MCF 10A (cell line): ENCODE measurements around the gene PKLR. TPM values are rescaled to one million over a fixed set of nuclear protein-coding genes. Genes with fewer than 3 reads are reported as not detected.

Experiments used
- BruUV-seq: library from RNA; stranded (reverse); fragments of 400-500 nt; replicated peaks from 2 replicates; lab custom pipeline; 2021; lab: Mats Ljungman, UMichigan
- CTCF ChIA-PET: fragments of 300-600 bp; sonication (Branson Sonifier 250); formaldehyde crosslinking; extraction: SDS; loops from one replicate; lab custom pipeline; 2021; ENCODE audit warnings: antibody characterized with exemption, inconsistent platforms; lab: Yijun Ruan, JAX
- POLR2A ChIA-PET: fragments of 300-600, 350-650 bp; sonication (Branson Sonifier 250); formaldehyde crosslinking; extraction: SDS; loops from one replicate; lab custom pipeline; 2020; ENCODE audit warnings: antibody characterized with exemption, inconsistent platforms; lab: Yijun Ruan, JAX
- DNase-seq: peaks from one replicate; pipeline ENCODE4 v3.0.0-alpha.2; 2018; ENCODE audit not compliant: unreplicated experiment
- H3K27ac Mint-ChIP-seq: one replicate; pipeline ENCODE4 v1.8.0; 2022; ENCODE audit warnings: mild to moderate bottlenecking, low read depth, mixed read lengths; ENCODE audit not compliant: unreplicated experiment
- H3K27me3 Mint-ChIP-seq: one replicate; pipeline ENCODE4 v1.8.0; 2022; ENCODE audit warnings: mixed read lengths; ENCODE audit not compliant: insufficient read depth, unreplicated experiment
- H3K36me3 Mint-ChIP-seq: one replicate; pipeline ENCODE4 v1.8.0; 2022; ENCODE audit warnings: mild to moderate bottlenecking, moderate library complexity, mixed read lengths; ENCODE audit not compliant: insufficient read depth, unreplicated experiment
- H3K4me1 Mint-ChIP-seq: one replicate; pipeline ENCODE4 v1.8.0; 2022; ENCODE audit warnings: mixed read lengths; ENCODE audit not compliant: insufficient read depth, unreplicated experiment
- H3K4me3 Mint-ChIP-seq: one replicate; pipeline ENCODE4 v1.8.0; 2022; ENCODE audit warnings: mild to moderate bottlenecking, moderate library complexity, mixed read lengths; ENCODE audit not compliant: unreplicated experiment
- H3K9me3 Mint-ChIP-seq: one replicate; pipeline ENCODE4 v1.8.0; 2022; ENCODE audit warnings: mixed read lengths; ENCODE audit not compliant: unreplicated experiment
- CTCF ChIP-seq: fragments of 200-600 bp; IDR thresholded peaks from one replicate; pipeline ENCODE4 v1.8.0; 2022; ENCODE audit warnings: antibody characterized with exemption, mild to moderate bottlenecking; ENCODE audit not compliant: unreplicated experiment
- intact Hi-C: fragments of 100-400 bp; cut with micrococcal nuclease; formaldehyde crosslinking; loops from 2 replicates; pipeline ENCODE4 v1.14.1; 2022
- total RNA-seq: library from RNA; stranded (reverse); gene quantifications from 2 replicates; pipeline ENCODE4 v1.2.3, GENCODE V29; 2022

The PKLR gene
- total RNA-seq, 1 experiment from 2014 or later = not detected

GRCh38 chr1:155322571-155322952 is 21.3 kb upstream of the PKLR start:
- CTCF ChIA-PET = interaction anchor here (0.6 to 10.2 kb wide), 16 partner anchors 9 to 237 kb away, joined by 3 to 163 read pairs (median 7); partner anchors contain the start of genes FDPS, HCN3 and THBS3
- intact Hi-C loops = loop anchor here (2.0 to 5.0 kb wide), 4 partner anchors 14 to 270 kb away; partner anchors contain the start of genes FDPS and THBS3
- Mint-ChIP-seq H3K4me3 (peak overlapping the region; percentile 90), H3K27me3 (no peaks in the 10 kb centered on the region), H3K9me3 (no peaks in the 10 kb centered on the region), H3K27ac (no peak overlapping the region), H3K36me3 (peaks cover 29% of the 10 kb centered on the region), H3K4me1 (peaks cover 30% of the 10 kb centered on the region)
- no peak for TF ChIP-seq CTCF
- DNase-seq = peak; percentile 24
- BruUV-seq = no TSS peak
- POLR2A ChIA-PET = interaction anchor here (0.7 to 10.5 kb wide), 12 partner anchors 12 to 1936 kb away, joined by 3 to 103 read pairs (median 13); partner anchors contain the start of genes ASH1L, CLK2, FDPS and SCAMP3

- intact Hi-C loops = loop anchor here (2.0 to 5.0 kb wide), 4 partner anchors 13 to 270 kb away; partner anchors contain the start of genes FDPS and THBS3
- Mint-ChIP-seq H3K27me3 (no peaks in the 10 kb centered on the region), H3K4me1 (peaks cover 30% of the 10 kb centered on the region), H3K36me3 (peaks cover 30% of the 10 kb centered on the region), H3K4me3 (peak overlapping the region; percentile 90), H3K27ac (no peak overlapping the region), H3K9me3 (no peaks in the 10 kb centered on the region)
- TF ChIP-seq CTCF = no peak
- POLR2A ChIA-PET = interaction anchor here (0.6 to 10.5 kb wide), 16 partner anchors 11 to 1935 kb away, joined by 3 to 103 read pairs (median 4); partner anchors contain the start of genes ASH1L, CLK2, FDPS and SCAMP3
- CTCF ChIA-PET = interaction anchor here (0.6 to 10.2 kb wide), 17 partner anchors 9 to 236 kb away, joined by 3 to 163 read pairs (median 7); partner anchors contain the start of genes FDPS, HCN3 and THBS3
- no TSS peak for BruUV-seq
- peak; percentile 12 for DNase-seq
Observed at GRCh38 chr1:155321639-155322503, 20.6 kb upstream of the PKLR start.

- CTCF ChIA-PET = interaction anchor here (1.1 to 10.2 kb wide), 9 partner anchors 11 to 127 kb away, joined by 3 to 163 read pairs (median 7); partner anchors contain the start of genes FDPS and THBS3
- DNase-seq = no peak
- TF ChIP-seq CTCF = no peak
- no peaks in the 10 kb centered on the region for H3K27me3 Mint-ChIP-seq
- intact Hi-C loops = loop anchor here (5.0 kb wide), 1 partner anchor 271 kb away; no protein-coding TSS in a partner anchor
- H3K4me3 Mint-ChIP-seq = peak within 1 kb of the TSS; percentile 46
- H3K9me3 Mint-ChIP-seq = no peaks in the 10 kb centered on the region
- POLR2A ChIA-PET = interaction anchor here (0.6 to 10.5 kb wide), 8 partner anchors 10 to 127 kb away, joined by 3 to 103 read pairs (median 4); partner anchors contain the start of genes FDPS and SCAMP3
- peaks cover 24% of the 10 kb centered on the region for H3K4me1 Mint-ChIP-seq
- H3K36me3 Mint-ChIP-seq = peaks cover 40% of the 10 kb centered on the region
- H3K27ac Mint-ChIP-seq = peak within 1 kb of the TSS; percentile 40
- BruUV-seq = no TSS peak
Observed at GRCh38 chr1:155320661-155321617, 19.7 kb upstream of the PKLR start, which contains the start of gene RUSC1. TSS of gene RUSC1 (plus strand) at chr1:155320894. CDS start at chr1:155321774, 880 bp downstream.
